ENCODE data around the gene SDHB.

SDHB gene

GRCh38 chr1:17043676-17044075, 10.2 kb downstream of the SDHB start:
- DNase-seq = no peak

- no peak for DNase-seq
These were observed 13.7 kb downstream of the SDHB start for GRCh38 chr1:17040135-17040534.

DNA sequence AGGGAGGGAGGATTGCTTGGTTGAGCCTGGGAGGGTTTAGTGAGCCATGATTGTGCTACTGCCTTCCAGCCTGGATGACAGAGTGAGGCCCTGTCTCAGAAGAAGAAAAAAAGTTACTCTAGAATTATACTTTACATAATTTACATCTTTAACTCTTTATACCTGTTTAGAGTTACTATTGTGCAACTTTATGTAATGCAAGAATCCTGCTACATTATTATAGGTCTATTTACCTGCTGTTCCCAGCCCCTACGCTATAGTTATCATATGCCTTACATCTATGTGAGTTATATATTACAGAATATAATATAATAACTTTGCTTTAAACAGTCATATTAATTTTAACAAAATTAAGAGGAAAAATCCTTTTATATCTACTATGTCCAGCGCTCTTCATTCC, 14.3 kb downstream of the SDHB start:
- DNase-seq = no peak

GRCh38 chr1:17033481-17033880, 20.4 kb downstream of the SDHB start:
- DNase-seq = no peak

- no peak for DNase-seq
These were observed 21.1 kb downstream of the SDHB start for GRCh38 chr1:17032741-17033140.

DNA sequence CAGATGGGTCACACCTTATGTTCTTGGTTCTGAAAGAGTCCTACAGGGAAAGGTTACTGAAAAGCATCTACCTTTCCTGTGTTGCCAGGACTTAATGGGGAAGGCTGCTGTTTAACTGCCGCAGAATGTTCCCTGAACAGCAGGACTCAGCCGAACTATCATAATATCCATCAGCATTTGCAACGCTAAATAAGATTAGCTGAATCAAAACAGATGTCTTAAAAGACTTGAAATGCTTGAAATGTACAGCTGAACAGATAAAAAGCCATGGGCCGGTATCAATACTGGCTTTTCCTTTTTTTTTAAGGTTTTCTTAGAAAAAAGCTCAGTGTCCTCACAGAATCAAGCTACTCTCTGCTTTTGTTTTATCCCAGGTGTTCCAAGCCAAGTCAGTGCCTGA, 22.4 kb downstream of the SDHB start:
- DNase-seq = no peak

- peak; percentile 6 for DNase-seq
These were observed 23.6 kb downstream of the SDHB start for GRCh38 chr1:17030206-17030605.

DNA sequence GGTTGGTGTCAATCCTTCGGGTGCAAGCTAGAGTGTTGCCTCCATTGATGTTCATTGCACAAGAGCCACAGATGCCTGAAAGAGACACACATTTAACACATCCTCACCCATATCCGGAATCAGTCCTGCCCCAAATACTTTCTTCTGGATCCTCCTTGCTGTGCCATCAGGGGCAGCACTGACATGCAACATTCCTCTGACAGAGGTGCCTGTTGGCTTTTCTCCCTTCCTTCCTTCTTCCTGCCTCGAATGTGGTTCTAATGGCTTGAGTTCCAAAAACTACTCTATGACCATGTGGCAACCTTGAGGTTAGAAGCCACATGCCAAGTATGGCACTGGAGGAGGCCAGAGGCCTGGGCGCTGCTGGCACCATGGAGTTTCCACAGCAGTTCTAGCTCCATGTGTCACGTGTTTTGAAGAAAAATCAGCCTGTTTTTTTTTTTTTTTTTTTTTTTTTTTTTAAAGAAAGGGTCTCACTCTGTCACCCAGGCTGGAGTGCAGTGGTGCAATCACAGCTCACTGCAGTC, 25.1 kb downstream of the SDHB start:
- DNase-seq = no peak

- no peak for DNase-seq
These were observed 25.9 kb downstream of the SDHB start for GRCh38 chr1:17027900-17028299.

- no peak for DNase-seq
These were observed 26.4 kb downstream of the SDHB start for GRCh38 chr1:17027403-17027802.

- DNase-seq = no peak
These were observed 29.1 kb downstream of the SDHB start for GRCh38 chr1:17024721-17025120.

- DNase-seq = no peak
These were observed 30.3 kb downstream of the SDHB start for GRCh38 chr1:17023573-17023972.

DNA sequence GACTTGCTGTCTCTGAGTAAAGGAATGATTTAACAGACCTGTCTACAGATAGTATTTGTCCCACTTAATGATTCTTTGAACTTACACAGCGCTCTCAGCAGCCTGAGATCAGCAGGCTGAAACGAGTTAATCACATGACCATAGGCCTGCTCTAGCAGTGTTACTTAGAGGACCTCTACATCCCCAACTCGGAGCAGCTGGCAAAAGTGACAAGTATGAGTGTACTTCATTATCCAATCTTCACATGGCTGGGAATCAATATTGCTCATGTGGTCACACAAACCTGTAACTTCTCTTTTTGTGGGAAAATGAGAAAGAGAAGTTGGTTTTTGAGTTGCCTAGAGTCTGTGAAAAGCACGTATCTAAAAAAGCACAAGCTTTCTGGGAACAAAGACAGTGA, 30.7 kb downstream of the SDHB start:
- DNase-seq = no peak

- DNase-seq = no peak
These were observed 31.9 kb downstream of the SDHB start for GRCh38 chr1:17021896-17022295.

DNA sequence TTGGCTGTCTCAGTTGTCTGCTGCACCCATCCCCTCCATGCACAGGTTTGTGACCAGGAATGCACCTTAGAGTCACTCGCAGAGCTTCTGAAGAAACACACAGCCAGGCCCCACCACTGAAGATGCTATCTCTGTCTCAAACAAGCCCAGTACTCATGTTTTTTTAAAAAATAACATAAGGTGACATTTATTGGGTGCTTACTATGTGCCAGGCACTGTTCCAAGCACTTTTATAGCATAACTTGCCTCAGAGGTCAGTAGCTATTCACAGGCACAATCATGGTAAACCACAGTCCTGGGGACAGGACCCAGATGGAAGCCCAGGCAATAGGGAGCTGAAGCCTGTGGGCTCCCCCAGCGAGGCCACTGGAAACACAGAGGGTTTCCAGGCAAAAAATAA, 33.3 kb downstream of the SDHB start:
- no peak for DNase-seq

DNA sequence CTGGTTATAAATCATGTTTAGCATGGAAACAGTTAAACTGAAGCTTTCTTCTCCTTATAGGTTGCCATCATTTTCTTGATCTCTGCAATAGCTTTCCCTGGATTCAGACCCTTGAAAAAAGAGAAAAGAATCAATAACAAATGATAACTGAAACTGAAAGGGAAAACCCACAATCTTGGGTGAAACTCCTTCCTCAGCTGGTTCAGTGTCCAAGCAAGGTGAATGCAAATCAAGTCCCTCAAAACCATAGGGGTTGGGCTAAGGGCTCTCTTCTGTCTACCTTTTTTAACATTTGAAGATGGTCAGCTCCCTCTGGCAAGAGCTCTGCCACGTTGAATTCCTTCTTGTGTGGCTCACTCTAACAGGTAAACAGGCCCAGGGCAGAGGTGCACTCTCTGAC, 35.0 kb downstream of the SDHB start:
- no peak for DNase-seq

DNA sequence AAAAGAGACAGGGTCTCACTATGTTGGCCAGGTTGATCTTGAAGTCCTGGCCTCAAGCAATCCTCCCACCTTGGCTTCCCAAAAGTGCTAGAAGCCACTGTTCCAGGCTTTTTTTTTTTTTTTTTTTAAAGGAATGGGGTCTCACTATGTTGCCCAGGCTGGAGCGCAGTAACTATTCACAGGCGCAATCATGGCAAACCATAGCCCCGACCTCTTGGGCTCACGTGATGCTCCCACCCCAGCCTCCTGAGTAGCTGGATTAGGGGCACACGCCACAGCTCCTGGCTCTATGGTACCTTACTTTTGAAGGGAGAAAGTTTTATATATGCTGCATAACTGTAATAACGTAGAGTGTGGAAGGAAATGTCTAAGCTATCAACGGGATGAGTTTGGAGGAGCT, 36.4 kb downstream of the SDHB start:
- DNase-seq = no peak

- DNase-seq = no peak
These were observed 37.5 kb downstream of the SDHB start for GRCh38 chr1:17016317-17016661.

DNA sequence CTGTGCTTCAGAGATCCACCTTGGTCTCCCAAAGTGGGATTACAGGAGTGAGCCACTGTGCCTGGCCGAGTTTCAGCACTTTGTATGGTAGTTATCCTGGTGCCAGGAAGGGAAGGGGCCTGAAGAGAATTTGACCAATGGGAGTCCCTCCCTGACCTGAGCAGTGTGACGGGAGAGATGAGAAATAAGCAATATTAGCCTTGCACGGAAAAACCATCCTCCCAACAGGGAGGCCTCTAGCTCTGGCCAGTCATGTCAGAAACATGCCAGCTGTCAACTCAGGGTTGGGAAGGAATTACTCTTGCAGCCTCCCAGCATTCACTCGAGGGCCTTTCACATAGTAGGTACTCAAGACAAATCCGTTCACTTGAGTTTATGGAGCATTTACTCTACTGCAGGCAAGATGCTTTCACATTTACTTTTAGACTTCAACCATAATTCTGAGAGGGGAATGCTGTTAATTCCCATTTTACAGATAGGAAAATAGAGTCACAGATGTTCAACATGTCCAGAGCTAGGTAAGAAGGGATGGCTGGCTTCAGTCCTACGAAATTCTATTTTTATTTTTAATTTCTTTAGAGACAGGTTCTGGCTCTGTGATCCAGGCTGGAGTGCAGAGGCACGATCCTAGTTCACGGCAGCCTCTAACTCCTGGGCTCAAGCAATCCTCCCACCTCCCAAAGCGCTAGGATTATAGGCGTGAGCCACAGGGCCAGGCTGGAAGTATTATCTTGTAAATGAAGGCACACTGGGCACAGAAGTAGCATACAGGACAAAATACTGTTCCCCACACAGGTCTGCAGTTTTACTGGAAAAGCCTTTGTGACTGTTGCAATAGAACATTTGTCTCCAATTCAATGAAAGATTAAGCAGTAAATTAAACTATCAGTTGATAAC, 38.9 kb downstream of the SDHB start:
- no peak for DNase-seq

DNA sequence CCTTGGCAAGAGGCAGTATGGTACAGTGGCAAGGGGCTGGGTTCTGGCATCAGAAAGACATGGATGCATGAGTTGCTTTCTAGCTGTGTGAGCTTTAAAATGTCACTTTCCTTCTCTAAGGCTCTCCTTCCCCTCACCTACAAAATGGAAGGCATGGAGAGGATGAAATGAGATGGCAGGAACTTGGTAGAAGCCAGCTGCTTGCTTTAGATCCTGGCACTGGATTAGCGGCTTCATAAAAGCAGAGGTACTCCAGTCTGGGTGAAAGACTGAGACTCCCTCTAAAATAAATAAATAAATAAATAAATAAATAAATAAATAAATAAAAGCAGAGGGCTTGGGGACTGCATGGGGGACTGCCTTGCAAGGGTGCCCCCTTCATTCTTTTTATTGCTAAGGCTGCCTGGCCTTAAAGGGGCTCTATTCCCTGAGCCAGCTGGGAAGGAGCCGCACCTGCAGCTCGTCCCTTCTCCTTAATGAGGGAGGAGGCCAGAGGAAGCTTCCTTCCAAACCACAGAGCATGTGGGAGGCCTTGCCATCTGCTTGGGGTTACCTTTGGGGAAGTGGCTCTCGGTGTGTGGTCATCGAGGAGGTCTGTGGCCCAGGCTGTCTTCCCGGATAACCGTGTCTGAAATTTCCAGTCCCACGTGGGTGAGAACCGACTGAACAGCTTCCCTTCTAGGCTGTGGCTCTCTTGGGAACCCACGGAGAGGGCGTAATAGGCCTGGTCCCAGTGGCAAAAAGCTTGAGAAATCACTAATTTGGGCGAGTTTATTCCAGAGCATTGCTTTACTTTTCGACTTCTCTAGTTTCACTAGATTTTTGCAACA, 40.1 kb downstream of the SDHB start:
- no peak for DNase-seq

- DNase-seq = no peak
These were observed 40.9 kb downstream of the SDHB start for GRCh38 chr1:17012775-17013490.

DNA sequence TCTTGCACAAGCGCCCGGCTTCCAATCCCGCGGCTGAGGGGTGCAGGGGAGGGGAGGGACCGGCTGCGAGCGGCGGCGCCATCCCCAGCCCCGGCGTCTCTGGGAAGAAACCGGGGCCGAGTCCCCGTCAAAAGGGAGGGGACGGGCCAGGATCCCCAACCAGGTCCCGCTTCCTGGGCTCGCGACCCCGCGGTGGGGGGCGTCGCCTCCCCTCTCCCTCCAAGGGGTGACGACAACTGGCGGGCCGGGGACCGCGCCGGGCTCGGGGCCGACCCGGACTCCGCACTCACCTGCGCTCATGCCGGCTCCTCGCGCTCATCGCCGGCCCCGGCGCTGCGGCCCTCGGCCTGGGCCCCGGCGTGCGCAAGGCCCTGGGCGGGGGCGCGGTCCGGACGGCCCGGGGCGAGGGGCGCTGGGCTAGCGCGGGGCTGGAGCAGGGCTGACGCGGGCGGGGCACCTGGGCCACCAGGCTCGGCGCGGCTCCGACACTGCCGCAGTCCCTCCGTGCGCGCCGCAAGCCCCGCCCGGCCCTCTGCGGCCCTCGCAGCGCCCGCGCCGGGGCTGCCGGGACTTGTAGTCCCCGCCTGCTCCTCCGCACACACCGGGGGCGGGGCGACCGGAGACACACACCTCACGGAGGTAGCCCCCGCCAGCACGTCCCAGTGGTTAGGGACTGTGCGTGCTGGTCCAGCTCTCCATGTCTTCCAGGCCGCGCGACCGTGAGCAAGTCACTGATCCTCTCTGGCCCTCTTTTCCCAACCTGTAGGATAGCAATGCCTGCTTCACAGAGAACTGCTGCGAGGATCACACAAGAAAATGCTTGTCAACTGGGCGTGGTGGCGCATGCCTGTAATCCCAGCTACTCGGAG, 42.2 kb downstream of the SDHB start, which contains the start of gene ATP13A2:
Gene ATP13A2 (minus strand): TSS at position 490 of the 869 bp plus-strand sequence. CDS start 190 bp downstream, at position 300.
- DNase-seq = peak; percentile 91

All from NCI-H69 (cell line).